ENCODE results near the gene KHNYN.

KHNYN gene

GRCh38 chr14:24422261-24422660 is 7.5 kb upstream of the KHNYN start:
- no peak for DNase-seq (ENCODE audit: low spot score)

- no peak for DNase-seq (ENCODE audit: low spot score)
Measured at GRCh38 chr14:24422694-24423601, 6.8 kb upstream of the KHNYN start.

- no peak for DNase-seq (ENCODE audit: low spot score)
Measured at GRCh38 chr14:24425704-24426103, 4.0 kb upstream of the KHNYN start.

GRCh38 chr14:24426150-24426911 is 3.4 kb upstream of the KHNYN start:
- DNase-seq (ENCODE audit: low spot score): no peak

DNA sequence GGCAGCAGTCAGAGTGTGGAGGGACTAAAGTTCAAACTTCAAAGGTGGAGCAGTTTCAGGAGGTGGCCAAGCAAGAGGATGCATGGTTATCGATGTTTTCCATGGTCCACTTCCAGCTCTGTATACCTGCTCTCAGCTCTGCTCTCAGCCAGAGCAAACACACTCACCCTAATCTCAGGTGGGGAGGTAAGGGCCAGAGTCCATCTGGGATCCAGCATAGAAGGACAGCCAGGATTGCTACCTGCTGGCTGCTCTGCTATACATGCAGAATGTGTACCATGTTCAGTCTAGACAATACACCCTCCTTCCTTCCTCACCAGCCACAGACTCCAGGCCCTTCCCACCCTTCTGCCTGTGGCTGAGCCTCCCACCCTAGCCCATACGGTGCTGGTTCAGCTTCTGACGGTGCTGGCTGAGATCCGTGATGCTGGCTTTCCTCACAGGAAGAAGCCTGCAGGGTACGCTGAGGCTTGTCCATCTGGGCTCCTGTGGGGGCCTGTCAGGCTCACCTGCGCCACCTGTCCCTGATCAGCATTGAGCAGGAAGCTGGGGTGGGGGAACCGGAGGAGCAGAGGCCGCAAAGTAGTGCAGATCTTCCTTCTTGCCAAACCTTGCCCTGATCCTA is 2.7 kb upstream of the KHNYN start:
- DNase-seq (ENCODE audit: low spot score): no peak

GRCh38 chr14:24427537-24428508 is 1.9 kb upstream of the KHNYN start:
- no peak for DNase-seq (ENCODE audit: low spot score)

GRCh38 chr14:24428628-24429394 is 943 bp upstream of the KHNYN start:
- DNase-seq (ENCODE audit: low spot score): no peak

DNA sequence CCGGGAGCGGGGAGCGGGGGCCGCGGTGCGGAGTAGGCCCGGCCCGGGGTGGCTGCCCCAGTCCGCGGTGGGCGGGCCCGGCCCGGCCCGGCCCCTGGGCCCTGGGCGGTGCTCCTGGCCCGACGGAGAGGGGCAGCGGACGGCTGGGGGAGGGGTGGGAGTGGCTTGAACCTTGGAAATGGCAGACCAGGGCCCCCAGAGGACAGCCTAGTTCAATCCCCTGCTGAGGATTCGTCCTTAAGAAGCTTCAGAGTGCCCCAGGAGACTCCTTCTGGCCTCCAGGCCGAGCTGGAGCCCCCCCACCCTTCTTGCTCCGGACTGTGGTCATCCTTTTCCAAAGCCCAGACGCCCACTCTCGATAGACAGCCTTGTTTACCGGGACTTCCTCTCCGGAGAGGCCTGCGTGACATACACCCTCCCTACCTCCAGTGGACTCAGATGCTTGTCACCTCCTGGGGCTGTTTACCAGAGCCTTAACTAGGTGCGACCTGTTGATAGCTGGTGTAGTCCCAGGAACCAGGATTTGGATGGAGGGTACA is 458 bp downstream of the KHNYN start:
- peak; percentile 56 for DNase-seq (ENCODE audit: low spot score)

DNA sequence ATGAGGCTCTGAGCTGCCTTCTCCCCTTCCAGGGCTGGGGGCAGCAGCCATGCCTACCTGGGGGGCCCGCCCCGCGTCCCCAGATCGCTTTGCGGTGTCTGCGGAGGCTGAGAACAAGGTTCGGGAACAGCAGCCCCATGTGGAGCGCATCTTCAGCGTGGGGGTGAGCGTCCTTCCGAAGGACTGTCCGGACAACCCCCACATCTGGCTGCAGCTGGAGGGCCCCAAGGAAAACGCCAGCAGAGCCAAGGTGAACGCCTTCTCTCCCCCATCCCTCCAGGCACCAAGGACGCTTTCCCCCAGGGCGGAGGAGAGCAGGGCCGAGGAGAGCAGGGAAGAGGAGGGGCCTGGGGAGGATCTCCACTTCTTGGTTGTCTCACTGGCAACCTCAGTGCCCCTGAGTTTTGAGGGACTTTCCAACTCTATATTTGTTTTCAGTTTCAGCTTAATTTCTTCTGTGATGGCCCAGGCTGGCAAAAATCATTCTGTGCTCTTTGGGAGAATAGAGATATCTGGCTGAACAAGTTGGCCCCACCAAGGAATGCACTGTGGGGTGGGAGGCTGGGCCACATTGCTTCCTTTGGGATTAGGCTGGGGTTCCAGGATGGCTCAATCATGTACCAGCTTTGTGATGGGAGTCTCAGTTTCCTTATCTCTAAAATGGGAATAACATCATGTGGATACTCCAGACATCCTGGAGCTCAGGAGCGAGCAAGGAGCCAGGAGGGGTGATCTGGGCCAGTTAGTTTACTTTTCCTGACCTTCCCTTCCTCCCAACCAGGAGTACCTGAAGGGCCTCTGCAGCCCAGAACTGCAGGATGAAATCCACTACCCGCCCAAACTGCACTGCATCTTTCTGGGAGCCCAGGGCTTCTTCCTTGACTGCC is 1.2 kb downstream of the KHNYN start:
- no peak for DNase-seq (ENCODE audit: low spot score)

DNA sequence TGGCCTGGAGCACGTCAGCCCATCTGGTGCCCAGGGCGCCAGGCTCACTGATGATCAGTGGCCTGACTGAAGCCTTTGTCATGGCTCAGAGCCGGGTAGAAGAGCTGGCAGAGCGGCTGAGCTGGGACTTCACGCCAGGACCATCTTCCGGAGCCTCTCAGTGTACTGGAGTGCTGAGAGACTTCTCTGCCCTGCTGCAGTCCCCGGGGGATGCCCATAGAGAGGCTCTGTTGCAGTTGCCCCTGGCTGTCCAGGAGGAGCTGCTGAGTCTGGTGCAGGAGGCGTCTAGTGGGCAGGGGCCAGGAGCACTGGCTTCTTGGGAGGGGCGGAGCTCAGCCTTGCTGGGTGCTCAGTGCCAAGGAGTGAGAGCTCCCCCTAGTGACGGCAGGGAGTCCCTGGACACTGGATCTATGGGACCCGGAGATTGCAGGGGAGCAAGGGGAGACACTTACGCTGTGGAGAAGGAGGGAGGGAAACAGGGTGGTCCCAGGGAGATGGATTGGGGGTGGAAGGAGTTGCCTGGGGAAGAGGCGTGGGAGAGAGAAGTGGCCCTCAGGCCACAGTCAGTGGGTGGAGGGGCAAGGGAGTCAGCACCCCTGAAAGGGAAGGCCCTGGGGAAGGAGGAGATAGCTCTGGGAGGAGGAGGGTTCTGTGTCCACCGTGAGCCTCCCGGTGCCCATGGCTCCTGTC is 2.0 kb downstream of the KHNYN start:
- peak; percentile 92 for DNase-seq (ENCODE audit: low spot score)

DNA sequence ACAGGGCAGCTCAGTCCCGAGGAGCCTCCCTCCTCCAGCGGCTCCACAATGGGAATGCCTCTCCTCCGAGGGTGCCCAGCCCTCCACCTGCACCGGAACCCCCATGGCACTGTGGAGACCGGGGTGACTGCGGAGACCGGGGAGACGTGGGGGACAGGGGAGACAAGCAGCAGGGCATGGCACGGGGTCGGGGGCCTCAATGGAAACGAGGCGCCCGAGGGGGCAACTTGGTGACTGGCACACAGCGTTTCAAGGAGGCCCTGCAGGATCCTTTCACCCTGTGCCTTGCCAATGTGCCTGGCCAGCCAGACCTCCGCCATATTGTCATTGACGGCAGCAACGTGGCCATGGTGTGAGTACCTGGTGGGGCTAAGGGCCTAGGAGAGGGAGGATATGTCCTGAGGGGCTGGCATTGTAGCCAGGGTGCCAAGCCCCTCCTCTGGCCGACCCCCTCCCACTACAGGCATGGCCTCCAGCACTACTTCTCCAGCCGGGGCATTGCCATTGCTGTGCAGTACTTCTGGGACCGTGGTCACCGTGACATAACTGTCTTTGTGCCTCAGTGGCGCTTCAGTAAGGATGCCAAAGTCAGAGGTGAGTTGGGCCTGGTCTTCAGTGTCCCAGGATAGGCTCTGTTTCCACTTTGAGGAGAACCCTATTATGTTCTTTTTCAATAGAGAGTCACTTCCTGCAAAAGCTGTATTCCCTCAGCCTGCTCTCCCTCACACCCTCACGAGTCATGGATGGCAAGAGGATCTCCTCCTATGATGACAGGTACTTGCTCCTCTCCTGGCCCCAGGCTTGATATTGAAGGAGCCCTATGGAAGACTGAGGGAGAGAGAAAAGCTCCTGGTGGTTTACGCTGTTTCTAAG is 2.7 kb downstream of the KHNYN start:
- no peak for DNase-seq (ENCODE audit: low spot score)

DNA sequence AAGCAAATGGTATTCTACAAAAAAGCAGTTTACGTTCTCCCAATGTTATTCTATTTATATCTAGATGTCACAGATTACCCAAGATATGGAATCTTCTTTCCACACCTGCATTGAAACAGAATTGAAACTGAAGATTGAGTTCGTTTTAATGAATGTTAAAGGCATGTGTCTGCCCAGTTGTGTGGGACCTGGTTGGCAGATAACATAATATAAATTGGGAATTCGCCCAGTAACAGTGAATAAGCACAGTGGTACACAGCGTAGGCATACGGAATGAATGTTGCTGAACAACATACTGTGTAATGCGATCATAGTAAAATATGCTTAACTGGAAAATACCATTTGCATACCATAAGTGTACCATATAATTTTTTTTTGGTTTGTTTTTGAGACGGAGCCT is 4.3 kb downstream of the KHNYN start:
- DNase-seq (ENCODE audit: low spot score): no peak

- DNase-seq (ENCODE audit: low spot score): no peak
Measured at GRCh38 chr14:24434676-24435075, 4.9 kb downstream of the KHNYN start.

- no peak for DNase-seq (ENCODE audit: low spot score)
Measured at GRCh38 chr14:24435192-24435810, 5.5 kb downstream of the KHNYN start.

GRCh38 chr14:24435998-24436354 is 6.2 kb downstream of the KHNYN start:
- no peak for DNase-seq (ENCODE audit: low spot score)

GRCh38 chr14:24436355-24437019 is 6.7 kb downstream of the KHNYN start:
- peak; percentile 61 for DNase-seq (ENCODE audit: low spot score)
